HG02588 (cell line): ENCODE results near the gene HMOX1.
"Not testable (repeated sequence)": the region's sequence is repeated elsewhere in the genome, so short reads cannot be mapped to it uniquely, and the experiment has no call there.

Experiments used
- ATAC-seq: cut with Tn5 transposase; IDR thresholded peaks from one replicate; pipeline ENCODE4 v1.9.1; 2021; ENCODE audit warnings: mild to moderate bottlenecking, moderate library complexity; ENCODE audit not compliant: unreplicated experiment

Gene HMOX1

GRCh38 chr22:35378621-35379020, 2.3 kb upstream of the HMOX1 start:
- no peak for ATAC-seq

DNA sequence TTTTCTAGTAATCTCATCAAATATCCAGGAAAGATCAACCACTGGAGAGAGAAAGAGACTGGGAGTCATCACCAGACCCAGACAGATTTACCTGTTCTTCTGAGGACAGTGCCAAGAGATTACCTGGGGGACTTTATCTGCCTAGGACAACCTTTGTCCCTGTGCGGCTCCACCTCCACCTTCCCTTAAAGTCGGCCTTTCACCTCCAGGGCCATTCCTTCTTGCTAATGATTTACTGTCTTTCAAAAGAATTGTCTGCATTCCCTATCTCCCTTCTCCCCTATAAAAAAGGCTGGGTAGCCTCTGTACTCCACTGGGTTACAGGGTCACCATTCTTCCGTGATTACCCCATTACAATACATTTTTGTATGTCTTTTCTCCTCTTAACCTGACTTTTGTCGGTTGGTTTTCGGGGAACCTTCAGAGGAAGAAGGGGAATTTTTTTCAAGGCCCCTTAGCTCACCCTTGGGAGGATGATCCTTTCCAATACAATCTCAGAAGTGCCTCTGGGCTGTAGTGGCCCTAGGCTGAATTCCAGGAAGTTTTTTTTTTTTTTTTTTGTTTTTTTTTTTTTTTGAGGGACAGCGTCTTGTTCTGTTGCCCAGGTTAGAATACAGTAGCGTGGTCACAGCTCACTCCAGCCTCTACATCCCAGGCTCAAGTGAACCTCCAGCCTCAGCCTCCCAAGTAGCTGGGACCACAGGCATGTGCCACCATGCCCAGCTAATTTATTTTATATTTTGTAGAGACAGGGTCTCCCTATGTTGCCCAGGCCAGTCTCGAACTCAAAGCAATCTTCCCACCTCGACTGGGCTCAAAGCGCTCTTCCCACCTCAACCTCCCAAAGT, 1.5 kb upstream of the HMOX1 start:
- no peak for ATAC-seq

- no peak for ATAC-seq
Measured at GRCh38 chr22:35380013-35380412, 883 bp upstream of the HMOX1 start.

GRCh38 chr22:35381424-35382009, 621 bp downstream of the HMOX1 start:
- no peak for ATAC-seq

DNA sequence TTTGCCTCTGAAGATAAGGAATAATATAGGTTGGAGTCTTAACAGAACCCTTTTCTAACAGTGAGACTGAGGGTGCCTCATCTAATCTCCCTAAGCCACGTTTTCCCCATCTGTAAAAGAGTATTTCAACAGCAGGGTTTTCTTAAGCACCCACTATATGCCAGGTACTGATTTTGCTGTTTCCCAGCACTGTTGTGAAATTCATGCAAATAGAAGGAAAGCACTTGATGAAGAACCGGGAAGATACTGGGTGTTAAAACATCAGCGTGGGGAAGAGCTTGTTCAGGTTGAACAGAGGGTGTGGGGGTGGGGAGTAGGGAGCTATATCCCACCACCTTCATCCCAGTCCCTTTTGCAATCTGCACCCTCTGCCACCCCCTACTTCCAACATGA, 2.8 kb downstream of the HMOX1 start:
- ATAC-seq, result no peak

GRCh38 chr22:35384527-35384926, 3.6 kb downstream of the HMOX1 start:
- ATAC-seq, result no peak

DNA sequence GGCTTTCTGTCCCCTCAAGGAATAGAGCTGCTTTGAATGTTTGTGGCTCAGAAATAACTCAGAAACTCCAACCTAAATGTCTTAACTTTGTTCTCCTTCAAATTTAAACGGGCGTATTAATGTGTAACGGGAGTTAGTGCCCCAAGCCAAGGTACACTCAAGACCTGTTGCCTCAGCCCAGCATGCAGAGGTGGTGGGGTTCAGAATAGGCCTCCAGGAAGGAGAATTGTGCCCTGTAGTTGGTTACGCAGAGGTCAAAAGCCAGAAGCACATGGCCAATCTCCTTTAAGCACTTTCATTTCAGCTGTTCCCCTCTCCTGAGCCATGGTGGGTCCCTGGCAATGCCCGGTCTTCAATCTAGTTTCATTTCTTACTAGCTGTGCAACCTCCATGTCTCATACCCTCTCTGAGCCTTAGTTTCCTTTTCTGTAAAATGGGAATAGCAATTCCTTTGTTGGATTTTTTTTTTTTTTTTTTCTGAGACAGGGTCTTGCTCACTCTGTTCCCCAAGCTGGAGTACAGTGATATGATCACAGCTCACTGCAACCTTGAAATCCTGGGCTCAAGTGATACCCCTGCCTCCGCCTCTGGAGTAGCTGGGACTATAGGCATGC, 4.2 kb downstream of the HMOX1 start:
- no peak for ATAC-seq

GRCh38 chr22:35386670-35387288, 5.9 kb downstream of the HMOX1 start:
- ATAC-seq, result no peak

DNA sequence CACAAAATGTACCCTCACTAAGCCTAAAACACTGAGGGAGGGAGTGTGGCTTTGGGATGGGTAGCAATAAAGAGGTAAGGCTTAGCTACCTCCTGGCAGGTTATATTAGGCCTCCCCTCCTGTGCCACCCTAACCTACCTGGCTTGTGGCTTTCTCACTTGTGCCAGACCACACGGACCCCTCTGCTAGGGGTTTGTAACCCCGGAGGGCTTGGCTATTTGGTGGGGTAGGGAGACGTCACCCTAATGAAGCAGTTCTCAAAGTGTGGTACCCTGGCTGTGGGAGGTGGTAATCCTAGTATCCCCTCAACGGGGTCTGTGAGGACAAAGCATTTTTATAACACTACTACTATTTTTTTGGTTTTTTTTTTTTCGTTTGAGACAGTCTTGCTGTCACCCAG, 10.0 kb downstream of the HMOX1 start:
- ATAC-seq, result no peak

GRCh38 chr22:35392357-35392756, 11.5 kb downstream of the HMOX1 start:
- no peak for ATAC-seq

GRCh38 chr22:35393116-35394010, 12.5 kb downstream of the HMOX1 start:
- no peak for ATAC-seq

GRCh38 chr22:35394011-35394312, 13.1 kb downstream of the HMOX1 start:
- no peak for ATAC-seq

DNA sequence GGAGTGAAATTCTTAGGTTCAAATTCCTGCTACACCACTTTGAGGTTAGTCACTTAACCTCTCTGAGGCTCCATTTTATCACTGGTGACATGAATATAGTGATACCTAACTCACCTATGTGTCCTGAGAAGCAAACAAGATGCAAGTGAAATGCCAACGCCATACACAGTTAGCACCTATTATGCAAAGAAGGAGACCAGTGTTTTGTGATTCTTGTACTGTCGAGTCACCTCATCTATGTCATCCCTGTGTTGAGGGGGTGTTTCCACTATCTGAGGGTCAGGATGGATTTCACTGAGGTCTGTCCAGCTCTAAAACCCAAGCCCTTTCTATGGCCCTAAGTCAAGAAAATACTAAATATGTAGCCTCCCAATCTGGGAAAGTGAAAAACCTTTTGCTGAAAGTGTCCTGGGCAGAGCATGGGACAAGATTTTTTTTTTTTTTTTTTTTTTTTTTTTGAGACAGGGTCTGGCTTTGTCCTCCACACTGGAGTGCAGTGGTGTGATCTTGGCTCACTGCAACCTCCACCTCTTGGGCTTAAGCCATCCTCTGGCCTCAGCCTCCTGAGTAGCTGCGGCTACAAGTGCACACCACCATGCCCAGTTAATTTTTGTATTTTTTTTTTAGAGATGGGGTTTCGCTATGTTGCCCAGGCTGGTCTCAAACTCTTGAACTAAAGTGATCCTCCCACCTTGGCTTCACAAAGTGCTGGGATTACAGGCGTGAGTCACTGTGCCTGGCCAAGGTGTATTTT, 14.1 kb downstream of the HMOX1 start:
- no peak for ATAC-seq

- not testable (repeated sequence) for ATAC-seq
Measured at GRCh38 chr22:35396622-35397021, 15.7 kb downstream of the HMOX1 start.

DNA sequence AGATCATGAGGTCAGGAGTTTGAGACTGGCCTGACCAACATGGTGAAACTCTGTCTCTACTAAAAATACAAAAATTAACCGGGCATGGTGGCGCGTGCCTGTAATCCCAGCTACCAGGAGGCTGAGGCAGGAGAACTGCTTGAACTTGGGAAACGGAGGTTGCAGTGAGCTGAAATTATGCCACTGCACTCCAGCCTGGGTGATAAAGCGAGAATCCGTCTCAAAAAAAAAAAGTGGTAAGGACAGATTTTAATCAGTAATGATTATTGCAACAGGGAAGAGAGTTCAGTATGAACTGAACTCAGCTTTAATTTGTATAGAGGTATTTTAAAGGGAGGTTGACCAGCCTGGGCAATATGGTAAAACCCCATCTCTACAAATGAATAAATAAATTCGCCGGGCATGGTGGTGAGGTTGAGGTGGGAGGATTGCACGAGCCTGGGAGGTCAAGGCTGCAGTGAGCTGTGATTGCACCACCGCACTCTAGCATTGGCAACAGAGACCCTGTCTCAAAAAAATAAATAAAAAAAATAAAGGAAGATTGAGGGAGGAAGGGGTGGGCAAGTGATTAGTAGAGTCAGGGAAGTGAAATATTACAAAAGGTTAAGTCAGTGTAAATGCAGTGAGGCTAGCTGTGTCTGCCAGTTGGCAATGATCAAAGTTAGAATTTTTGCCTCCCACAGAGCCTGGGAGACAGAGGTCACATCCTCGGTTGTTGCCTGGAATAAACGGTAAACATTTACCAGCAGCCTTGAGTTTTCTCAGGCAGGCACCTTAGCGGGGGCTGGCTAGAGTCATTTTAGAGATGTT, 16.4 kb downstream of the HMOX1 start:
- no peak for ATAC-seq

DNA sequence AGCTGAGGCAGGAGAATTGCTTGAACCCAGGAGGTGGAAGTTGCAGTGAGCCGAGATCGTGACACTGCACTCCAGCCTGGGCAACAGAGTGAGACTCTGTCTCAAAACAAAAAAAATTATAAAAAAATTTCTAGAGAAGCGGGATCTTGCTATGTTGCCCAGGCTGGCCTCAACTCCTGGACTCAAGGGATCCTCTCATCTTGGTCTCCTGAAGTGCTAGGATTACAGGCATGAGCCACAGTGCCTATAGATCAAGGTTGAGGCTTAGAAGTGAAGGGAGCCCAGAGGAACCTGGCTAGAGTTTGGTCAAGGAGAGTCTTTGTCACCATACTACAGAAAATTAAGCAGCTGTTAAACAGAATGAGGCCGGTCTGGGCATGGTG, 17.7 kb downstream of the HMOX1 start:
- no peak for ATAC-seq

DNA sequence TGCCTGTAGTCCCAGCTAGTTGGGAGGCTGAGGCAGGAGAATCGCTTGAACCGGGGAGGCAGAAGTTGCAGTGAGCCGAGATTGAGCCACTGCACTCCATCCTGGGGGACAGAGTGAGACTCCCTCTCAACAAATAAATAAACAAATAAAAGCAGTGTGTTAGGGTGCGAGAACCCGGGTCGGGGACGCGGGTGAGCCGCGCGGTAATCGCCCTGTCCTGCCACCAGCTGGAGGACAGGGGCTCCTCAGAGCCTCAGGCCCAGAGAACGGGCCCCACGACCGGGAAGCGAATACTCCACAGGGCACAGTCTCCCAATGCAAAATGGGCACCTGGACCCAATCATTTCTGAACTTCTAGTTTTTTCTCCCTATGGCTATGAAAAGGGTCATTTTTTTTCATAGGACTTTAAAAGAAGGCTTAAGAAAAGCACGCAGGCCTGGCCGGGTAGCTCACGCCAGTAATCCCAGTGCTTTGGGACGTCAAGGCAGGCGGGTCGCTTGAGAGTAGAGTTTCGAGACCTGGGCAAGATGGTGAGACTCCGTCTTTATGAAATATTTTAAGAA, 18.3 kb downstream of the HMOX1 start:
- no peak for ATAC-seq

DNA sequence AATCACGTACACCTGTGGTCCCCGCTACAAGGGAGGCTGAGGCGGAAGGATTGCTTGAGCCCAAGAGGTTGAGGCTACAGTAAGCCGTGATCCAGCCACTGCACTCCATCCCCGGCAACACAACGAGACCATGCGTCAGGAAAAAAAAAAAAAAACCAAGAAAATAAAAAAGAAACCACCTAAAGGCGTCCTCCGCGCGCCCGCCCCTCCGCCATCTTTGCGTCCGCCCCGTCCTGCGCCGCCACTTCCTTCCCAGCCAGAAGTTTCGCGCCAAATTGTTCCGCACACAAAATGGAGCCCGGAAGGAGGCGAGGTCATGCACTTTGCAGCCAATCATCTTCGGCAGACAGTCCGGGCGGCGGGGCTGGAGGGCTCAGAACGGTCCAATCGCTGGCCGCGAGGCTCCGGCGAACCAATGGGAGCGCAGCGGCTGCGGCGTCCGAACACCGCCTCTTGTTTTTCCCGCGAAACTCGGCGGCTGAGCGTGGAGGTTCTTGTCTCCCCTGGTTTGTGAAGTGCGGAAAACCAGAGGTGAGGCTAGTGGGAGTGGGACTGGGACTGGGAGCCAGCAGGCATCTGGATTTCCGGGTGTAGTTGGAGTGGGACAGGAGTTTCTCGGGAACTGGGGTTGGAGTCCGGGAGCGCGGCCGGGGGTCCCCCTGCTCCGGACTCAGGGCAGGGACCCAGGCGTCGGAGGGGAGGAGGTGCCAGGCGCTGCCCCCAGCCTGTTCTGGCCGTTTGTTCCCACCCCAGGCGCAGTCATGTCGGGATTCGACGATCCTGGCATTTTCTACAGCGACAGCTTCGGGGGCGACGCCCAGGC, 19.0 kb downstream of the HMOX1 start, which contains the start of gene MCM5:
TSS of gene MCM5 (plus strand) at position 463 of the 823 bp plus-strand sequence. CDS start at position 762, 299 bp downstream.
- ATAC-seq, result peak; percentile 93
